IMR-90 (cell line): ENCODE data around the gene EXOC4. TPM values are rescaled to one million over a fixed set of nuclear protein-coding genes. Genes with fewer than 3 reads are reported as not detected.

ENCODE experiments used
- ATAC-seq: fragments of 200-7000 bp; cut with Tn5 transposase; 2 replicates; pipeline ENCODE4 v1.9.1; 2020; ENCODE audit warnings: low read depth, mild to moderate bottlenecking, moderate library complexity
- BruUV-seq: library from RNA; stranded (reverse); fragments of 400-500 nt; replicated peaks from 2 replicates; lab custom pipeline; 2021; lab: Mats Ljungman, UMichigan
- CTCF ChIA-PET: fragments of 300-600 bp; formaldehyde crosslinking; extraction: SDS; loops from one replicate; lab custom pipeline; 2021; ENCODE audit warnings: antibody characterized with exemption; lab: Yijun Ruan, JAX
- POLR2A ChIA-PET: fragments of 300-600 bp; sonication (Branson Sonifier 250); formaldehyde crosslinking; loops from one replicate; lab custom pipeline; 2022; ENCODE audit warnings: antibody characterized with exemption; ENCODE audit not compliant: unreplicated experiment; lab: Charles Lee
- DNase-seq: peaks from one replicate; pipeline ENCODE4 v3.0.0; 2013
- H2AFZ ChIP-seq: replicated peaks from 2 replicates; pipeline ENCODE3; 2013; ENCODE audit warnings: low read length, mild to moderate bottlenecking; ENCODE audit not compliant: poor library complexity
- H2AK5ac ChIP-seq: 2 replicates; pipeline ENCODE4 v1.6.1; 2013; ENCODE audit warnings: low read depth, low read length, inconsistent platforms
- H2AK9ac ChIP-seq: replicated peaks from 2 replicates; pipeline ENCODE3; 2013; ENCODE audit warnings: mild to moderate bottlenecking, low read depth, low read length, moderate library complexity; ENCODE audit not compliant: poor library complexity
- H2BK120ac ChIP-seq: 2 replicates; pipeline ENCODE4 v1.6.1; 2013; ENCODE audit warnings: low read depth, low read length, inconsistent platforms
- H2BK15ac ChIP-seq: 3 replicates; pipeline ENCODE4 v1.6.1; 2013; ENCODE audit warnings: low read depth, low read length, inconsistent platforms
- H2BK20ac ChIP-seq: 2 replicates; pipeline ENCODE4 v1.6.1; 2013; ENCODE audit warnings: low read depth, mild to moderate bottlenecking, inconsistent platforms, low read length, moderate library complexity
- H2BK5ac ChIP-seq: 2 replicates; pipeline ENCODE4 v1.6.1; 2013; ENCODE audit warnings: mild to moderate bottlenecking, low read depth, low read length, inconsistent platforms; ENCODE audit not compliant: poor library complexity, severe bottlenecking
- H3K14ac ChIP-seq: replicated peaks from 2 replicates; pipeline ENCODE4 v1.6.1; 2013; ENCODE audit warnings: low read depth, low read length, inconsistent platforms
- H3K18ac ChIP-seq: 2 replicates; pipeline ENCODE4 v1.6.1; 2013; ENCODE audit warnings: low read depth, low read length, control low read depth
- H3K23ac ChIP-seq: 2 replicates; pipeline ENCODE4 v1.6.1; 2013; ENCODE audit warnings: low read depth, low read length, inconsistent platforms
- H3K27ac ChIP-seq: 2 replicates; pipeline ENCODE4 v1.5.1; 2013; ENCODE audit warnings: mild to moderate bottlenecking, control low read depth, low read length; ENCODE audit not compliant: insufficient read depth
- H3K27me3 ChIP-seq: 2 replicates; pipeline ENCODE4 v1.6.1; 2013; ENCODE audit warnings: low read length; ENCODE audit not compliant: control insufficient read depth, insufficient read depth
- H3K36me3 ChIP-seq: 2 replicates; pipeline ENCODE4 v1.6.1; 2013; ENCODE audit warnings: low read length, mixed read lengths; ENCODE audit not compliant: control insufficient read depth, insufficient read depth
- H3K4ac ChIP-seq: 2 replicates; pipeline ENCODE4 v1.6.1; 2013; ENCODE audit warnings: low read depth, low read length, inconsistent platforms
- H3K4me1 ChIP-seq: 2 replicates; pipeline ENCODE4 v1.6.1; 2013; ENCODE audit warnings: low read length, mixed read lengths; ENCODE audit not compliant: control insufficient read depth, insufficient read depth
- H3K4me2 ChIP-seq: 2 replicates; pipeline ENCODE4 v1.6.1; 2013; ENCODE audit warnings: low read depth, mild to moderate bottlenecking, control low read depth, low read length, moderate library complexity
- H3K4me3 ChIP-seq: 2 replicates; pipeline ENCODE4 v1.5.1; 2013; ENCODE audit warnings: low read depth, mild to moderate bottlenecking, control low read depth, low read length, moderate library complexity; ENCODE audit not compliant: insufficient read depth
- H3K56ac ChIP-seq: 2 replicates; pipeline ENCODE4 v1.6.1; 2013; ENCODE audit warnings: low read length, inconsistent platforms; ENCODE audit not compliant: insufficient read depth; ENCODE audit errors: extremely low read depth
- H3K79me1 ChIP-seq, 2 experiments: 2 replicates each; pipeline ENCODE4 v1.6.1; 2013; ENCODE audit warnings: low read length in 2 of 2, inconsistent platforms in 1 of 2, low read depth in 1 of 2
- H3K9ac ChIP-seq: 2 replicates; pipeline ENCODE4 v1.6.1; 2013; ENCODE audit warnings: low read depth, low read length, control low read depth
- H3K9me1 ChIP-seq: 2 replicates; pipeline ENCODE4 v1.6.1; 2013; ENCODE audit warnings: low read length, inconsistent platforms; ENCODE audit not compliant: insufficient read depth
- H3K9me3 ChIP-seq: 2 replicates; pipeline ENCODE4 v1.6.1; 2013; ENCODE audit warnings: low read length; ENCODE audit not compliant: control insufficient read depth, insufficient read depth
- H4K20me1 ChIP-seq: 2 replicates; pipeline ENCODE4 v1.6.1; 2013; ENCODE audit warnings: low read length, inconsistent platforms; ENCODE audit not compliant: insufficient read depth
- H4K5ac ChIP-seq: 2 replicates; pipeline ENCODE4 v1.6.1; 2013; ENCODE audit warnings: mild to moderate bottlenecking, low read depth, low read length, control low read depth
- H4K8ac ChIP-seq, 2 experiments: 2 replicates each; pipeline ENCODE4 v1.6.1; 2013; ENCODE audit warnings: low read depth in 2 of 2, low read length in 2 of 2, control low read depth in 1 of 2, inconsistent platforms in 1 of 2
- H4K91ac ChIP-seq: 2 replicates; pipeline ENCODE4 v1.6.1; 2013; ENCODE audit warnings: low read depth, low read length, inconsistent platforms; ENCODE audit not compliant: insufficient read depth
- BHLHE40 ChIP-seq: fragments of 150-350 bp; IDR thresholded peaks from 2 replicates; pipeline ENCODE4 v1.6.1; 2016; ENCODE audit warnings: mild to moderate bottlenecking, low read depth, low read length
- CEBPB ChIP-seq: IDR thresholded peaks from 2 replicates; pipeline ENCODE4 v1.6.1; 2012; ENCODE audit warnings: low read depth, low read length, improper control_type of control experiment
- ELK1 ChIP-seq: fragments of 150-350 bp; IDR thresholded peaks from 2 replicates; pipeline ENCODE4 v1.6.1; 2016; ENCODE audit warnings: low read depth, mild to moderate bottlenecking, low read length, moderate library complexity, borderline replicate concordance
- FOS ChIP-seq: fragments of 150-350 bp; IDR thresholded peaks from 2 replicates; pipeline ENCODE4 v1.6.1; 2016; ENCODE audit warnings: low read depth, low read length
- MXI1 ChIP-seq: IDR thresholded peaks from 2 replicates; pipeline ENCODE4 v1.6.1; 2012; ENCODE audit warnings: low read depth, mild to moderate bottlenecking, low read length, moderate library complexity, borderline replicate concordance
- NFE2L2 ChIP-seq: fragments of 150-350 bp; IDR thresholded peaks from 2 replicates; pipeline ENCODE4 v1.6.1; 2016; ENCODE audit warnings: low read depth, mild to moderate bottlenecking, low read length
- POLR2A ChIP-seq: IDR thresholded peaks from 2 replicates; pipeline ENCODE4 v1.6.1; 2012; ENCODE audit warnings: mild to moderate bottlenecking, low read depth, low read length
- RAD21 ChIP-seq: IDR thresholded peaks from 2 replicates; pipeline ENCODE4 v1.6.1; 2012; ENCODE audit warnings: low read length, improper control_type of control experiment
- RCOR1 ChIP-seq: IDR thresholded peaks from 2 replicates; pipeline ENCODE4 v1.6.1; 2012; ENCODE audit warnings: mild to moderate bottlenecking, low read length, improper control_type of control experiment; ENCODE audit not compliant: insufficient replicate concordance
- RFX5 ChIP-seq: IDR thresholded peaks from 2 replicates; pipeline ENCODE4 v1.8.0; 2012; ENCODE audit warnings: low read depth, mild to moderate bottlenecking, low read length, moderate library complexity
- WGBS, 2 experiments: methylation state at CpG; one replicate each; pipeline versions ENCODE4 v1.1.5 to v1.1.7; 2013; ENCODE audit warnings: missing lambda C conversion rate in 2 of 2; ENCODE audit not compliant: insufficient read length in 1 of 2; ENCODE audit errors: extremely low coverage in 2 of 2; 5-methylcytosine and 5-hydroxymethylcytosine counted together
- dilution Hi-C: fragments of 300-500 bp; cut with HindIII; formaldehyde crosslinking; loops from one replicate; pipeline ENCODE4 v1.14.3; 2018; ENCODE audit warnings: low sequenced_read_pairs; ENCODE audit not compliant: unreplicated experiment
- in situ Hi-C: fragments of 300-500 bp; cut with MboI; formaldehyde crosslinking; loops from 3 replicates; pipeline ENCODE4 v1.14.3; 2019; ENCODE audit warnings: low sequenced_read_pairs, inconsistent platforms, mixed read lengths
- intact Hi-C: fragments of 100-400 bp; cut with micrococcal nuclease; formaldehyde crosslinking; loops from 2 replicates; pipeline ENCODE4 v1.10.0; 2022
- polyA plus RNA-seq, 3 experiments: library from polyadenylated mRNA; depleted of rRNA; stranded (reverse); fragments of >200 nt; gene quantifications; 2 replicates each; pipeline ENCODE4 v1.2.3, GENCODE V29; 2012; ENCODE audit warnings: low replicate concordance in 1 of 3
- total RNA-seq: library from RNA; depleted of rRNA; stranded (reverse); fragments of >200 nt; gene quantifications from 2 replicates; pipeline ENCODE4 v1.2.3, GENCODE V29; 2012

The EXOC4 gene
- total and polyA plus RNA-seq, 2 of the 4 experiments (the other 2 are of a cell fraction) = 25.4 to 94.6 TPM

GRCh38 chr7:133252506-133252857 lies 396 bp upstream of the EXOC4 start:
- Histone ChIP-seq H3K14ac (no peak overlapping the region), H3K9me1 (0 out of 2 replicates have a peak, but pooled peaks cover 3% of the 10 kb centered on the region), H4K5ac (no peak overlapping the region), H2AFZ (peak overlapping the region; percentile 98), H2BK5ac (no peak overlapping the region), H4K8ac (no peak overlapping the region), H3K79me1 (peaks cover 9 to 27% of the 10 kb centered on the region in 2 experiments), H2BK120ac (no peak overlapping the region), H2AK9ac (no peak overlapping the region), H3K27ac (no peak overlapping the region), H3K36me3 (no peaks in the 10 kb centered on the region), H3K18ac (no peak overlapping the region), H4K91ac (no peak overlapping the region), H3K4me2 (no peak overlapping the region), H4K20me1 (no peaks in the 10 kb centered on the region), H3K56ac (no peak overlapping the region), H2BK15ac (no peak overlapping the region), H2AK5ac (no peak overlapping the region), H3K27me3 (no peaks in the 10 kb centered on the region), H2BK20ac (no peak overlapping the region), H3K4me1 (no peaks in the 10 kb centered on the region), H3K9ac (no peak overlapping the region), H3K23ac (no peak overlapping the region), H3K9me3 (no peaks in the 10 kb centered on the region), H3K4ac (no peak overlapping the region), H3K4me3 (no peak overlapping the region)
- no CpG with 5 or more reads among the region's 3 CpGs for WGBS, 2 experiments
- dilution Hi-C loops = no loop called here
- in situ Hi-C loops = no loop called here
- no TSS peak for BruUV-seq
- intact Hi-C loops = loop anchor here (2.0 to 10.0 kb wide), 2 partner anchors 182 to 602 kb away; no protein-coding TSS in a partner anchor
- ChIA-PET POLR2A (no interaction called here), CTCF (interaction anchor here (1.5 to 1.9 kb wide), 2 partner anchors 15 to 20 kb away, joined by 4 to 8 read pairs; no protein-coding TSS in a partner anchor)
- DNase-seq (no peak), ATAC-seq (no peak)
- TF ChIP-seq ELK1 (no peak), RCOR1 (no peak), FOS (no peak), RFX5 (no peak), MXI1 (no peak), RAD21 (no peak), BHLHE40 (no peak), NFE2L2 (no peak), POLR2A (no peak), CEBPB (no peak)
